ENCODE data around the gene HAGH.

DNA sequence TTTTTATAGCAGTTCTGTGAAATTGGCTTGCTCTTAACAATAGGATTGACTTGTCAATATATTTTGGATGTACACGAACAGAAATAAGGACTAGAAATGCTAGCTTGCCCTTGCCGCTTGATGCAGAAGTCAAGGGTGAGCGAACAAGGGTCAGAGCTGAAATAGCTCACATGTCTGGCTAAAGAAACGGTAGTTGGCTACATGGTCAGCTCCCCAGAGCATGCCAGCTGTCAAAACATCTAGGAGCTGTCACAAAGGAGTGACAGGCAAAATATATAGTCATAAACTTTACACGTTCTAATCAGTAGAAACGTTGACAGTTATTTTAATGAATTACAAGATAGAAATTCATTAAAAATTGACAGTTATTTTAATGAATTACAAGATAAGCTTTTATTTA lies 48.2 kb upstream of the HAGH start:
- TF ChIP-seq, protein P1, sequence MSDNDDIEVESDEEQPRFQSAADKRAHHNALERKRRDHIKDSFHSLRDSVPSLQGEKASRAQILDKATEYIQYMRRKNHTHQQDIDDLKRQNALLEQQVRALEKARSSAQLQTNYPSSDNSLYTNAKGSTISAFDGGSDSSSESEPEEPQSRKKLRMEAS (IDR thresholded peaks at IDR 0.05; ENCODE audit: low read depth, low read length) = no peak
- no peak for TF ChIP-seq POLR2A (IDR thresholded peaks at IDR 0.05; ENCODE audit: extremely low read depth, insufficient read length)
